SIG-M5 (cell line): ENCODE data around the gene MRPL24.

ENCODE experiments used
- DNase-seq: peaks from one replicate; lab custom pipeline; 2025; lab: John Stamatoyannopoulos, UW

Gene MRPL24

GRCh38 chr1:156743367-156744302 is 2.7 kb upstream of the MRPL24 start:
- DNase-seq: no peak

DNA sequence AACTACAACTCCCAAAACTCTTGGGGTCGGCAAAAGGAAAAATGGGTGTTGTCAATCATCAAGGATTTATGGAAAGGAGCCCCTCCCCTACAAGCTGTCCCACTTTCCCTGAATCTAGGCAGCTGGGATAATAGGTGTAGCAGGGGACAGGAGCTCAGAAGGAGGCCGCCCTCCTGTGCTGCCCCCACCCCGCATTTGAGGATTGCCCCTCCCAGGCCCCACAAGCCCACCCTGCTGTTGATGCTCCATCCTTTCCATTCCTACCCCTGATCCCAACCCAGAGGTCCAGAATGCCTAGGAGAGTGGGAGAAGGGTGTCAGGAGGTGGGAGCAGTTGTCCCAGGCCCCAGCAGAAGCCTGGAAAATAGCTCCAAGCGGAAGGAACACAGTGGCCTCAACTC is 1.9 kb upstream of the MRPL24 start:
- no peak for DNase-seq

- DNase-seq: no peak
Observed at GRCh38 chr1:156742017-156742416, 1.1 kb upstream of the MRPL24 start.

- no peak for DNase-seq
Observed at GRCh38 chr1:156741481-156741983, 644 bp upstream of the MRPL24 start.

DNA sequence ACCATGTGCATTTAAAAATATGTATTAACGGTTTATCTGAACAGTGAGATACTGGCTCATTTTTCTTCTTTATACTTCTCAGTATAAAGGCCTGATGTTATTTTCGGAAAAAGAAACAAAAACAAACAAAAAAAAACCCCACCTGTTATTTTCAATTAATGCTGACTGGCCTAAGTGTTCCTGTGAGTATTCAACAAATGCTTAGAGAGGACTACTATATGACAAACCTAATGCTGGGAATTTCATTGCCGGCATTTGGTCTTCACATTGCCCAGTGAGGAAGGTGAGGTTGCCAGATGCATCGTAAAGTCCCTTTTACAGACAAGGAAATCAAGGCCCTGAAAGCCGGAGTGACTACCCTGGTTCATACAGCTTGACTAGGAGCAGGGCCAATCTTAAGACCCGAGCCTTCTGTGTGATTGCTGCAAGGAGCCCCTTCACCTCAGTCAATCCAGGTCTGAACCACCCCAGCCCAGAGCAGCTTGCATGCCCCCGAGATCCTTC is 599 bp downstream of the MRPL24 start:
- no peak for DNase-seq

DNA sequence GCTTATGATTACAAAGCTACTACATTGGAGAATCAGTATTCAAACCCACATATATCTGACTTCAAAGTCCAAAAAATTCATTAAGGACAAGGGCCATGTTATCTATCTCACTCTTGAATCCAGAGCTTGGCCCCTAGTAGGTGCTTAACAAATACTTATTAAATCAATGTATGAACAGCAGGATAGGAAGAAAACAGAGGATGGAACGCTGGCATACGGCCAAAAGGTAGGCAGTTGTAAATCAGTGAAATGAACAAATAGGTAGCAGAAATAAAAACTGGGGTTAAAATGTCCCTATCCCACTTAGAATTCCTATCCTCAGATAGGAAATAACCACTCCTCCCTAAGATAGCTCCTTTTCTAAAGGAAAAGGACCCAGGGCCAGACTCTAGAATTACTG is 2.0 kb downstream of the MRPL24 start:
- DNase-seq: no peak

- DNase-seq: no peak
Observed at GRCh38 chr1:156738407-156738806, 2.5 kb downstream of the MRPL24 start.

GRCh38 chr1:156733989-156734584 is 6.8 kb downstream of the MRPL24 start:
- DNase-seq: no peak

- DNase-seq: peak; percentile 97
Observed at GRCh38 chr1:156728599-156729462, 12.1 kb downstream of the MRPL24 start, which contains the start of gene ISG20L2. ISG20L2 (minus strand) TSS chr1:156728766; CDS start chr1:156727652, 1,114 bp downstream.

- DNase-seq: no peak
Observed at GRCh38 chr1:156727926-156728598, 12.8 kb downstream of the MRPL24 start, which contains the start of gene METTL25B. METTL25B (plus strand) TSS chr1:156728469; CDS start chr1:156729105, 636 bp downstream.

GRCh38 chr1:156727492-156727891 is 13.4 kb downstream of the MRPL24 start:
- no peak for DNase-seq

- peak; percentile 42 for DNase-seq
Observed at GRCh38 chr1:156726549-156727226, 14.2 kb downstream of the MRPL24 start.

DNA sequence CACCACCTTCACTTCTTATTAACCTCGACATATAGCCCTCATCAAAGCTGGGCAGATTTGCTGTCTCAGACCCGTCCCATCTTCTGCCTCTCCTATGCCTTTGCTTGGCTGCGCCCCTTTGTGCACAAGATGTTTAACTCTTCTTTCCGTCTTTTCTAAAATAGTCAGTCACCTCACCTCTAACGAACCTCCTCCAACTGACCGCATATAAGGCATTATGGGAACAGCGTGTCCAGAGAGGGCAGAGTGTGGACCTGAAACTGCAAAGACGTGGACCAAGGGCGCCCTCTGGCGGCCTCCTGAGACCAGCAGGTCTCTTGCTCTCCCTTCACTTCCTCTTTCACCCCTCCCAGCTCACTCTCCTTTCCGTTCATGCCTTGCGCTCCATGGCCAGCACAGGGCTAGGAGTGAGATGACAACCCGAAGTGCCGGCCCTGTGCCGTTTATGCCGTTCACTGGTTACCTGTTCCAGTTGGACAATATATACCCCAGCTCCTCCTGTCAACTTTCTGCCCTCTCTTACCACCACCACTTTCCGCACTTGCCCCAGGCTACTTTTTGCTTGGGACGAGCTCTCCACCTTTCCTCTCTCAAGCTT is 15.1 kb downstream of the MRPL24 start:
- peak; percentile 88 for DNase-seq

GRCh38 chr1:156721535-156721934 is 19.4 kb downstream of the MRPL24 start:
- DNase-seq: no peak

- DNase-seq: no peak
Observed at GRCh38 chr1:156721131-156721530, 19.8 kb downstream of the MRPL24 start.

DNA sequence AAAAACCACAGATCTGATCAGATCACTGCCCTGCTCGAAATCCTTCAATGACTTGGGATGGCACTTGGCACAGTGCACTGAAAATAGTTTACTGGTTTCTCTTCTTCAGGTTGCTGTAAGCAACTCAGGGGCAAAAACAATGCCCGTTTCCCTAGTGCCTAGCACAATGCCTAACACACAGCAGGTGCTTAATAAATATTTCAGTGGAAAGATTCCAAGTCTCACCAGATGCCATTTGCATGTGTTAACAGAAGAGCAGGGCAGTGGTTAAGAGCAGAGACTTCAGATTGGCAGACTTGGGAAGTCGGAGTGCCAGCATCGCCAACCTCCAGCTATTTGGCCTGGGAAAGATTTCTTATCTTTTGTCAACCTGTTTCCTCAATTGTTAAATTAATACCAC is 23.5 kb downstream of the MRPL24 start:
- no peak for DNase-seq

DNA sequence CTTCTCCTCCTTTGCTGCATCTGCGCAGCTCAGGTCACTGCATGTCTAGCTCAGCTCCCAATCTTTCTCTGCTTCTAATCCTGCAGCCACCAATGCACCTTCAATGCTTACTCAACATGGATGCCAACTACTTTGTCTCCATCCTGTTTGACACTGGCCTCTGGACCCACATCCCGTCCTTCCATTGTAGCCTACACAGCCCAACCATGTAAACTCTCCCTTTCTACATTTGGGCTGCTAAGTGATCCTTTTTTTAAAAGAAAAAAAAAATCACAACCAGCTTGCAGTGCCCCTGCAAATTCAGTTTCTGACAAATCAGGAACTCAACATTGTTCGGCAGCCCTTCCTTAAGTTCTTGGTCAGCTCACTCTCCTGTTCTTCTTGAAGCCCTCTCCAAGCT is 26.1 kb downstream of the MRPL24 start:
- DNase-seq: no peak

- DNase-seq: no peak
Observed at GRCh38 chr1:156712626-156713025, 28.3 kb downstream of the MRPL24 start.

DNA sequence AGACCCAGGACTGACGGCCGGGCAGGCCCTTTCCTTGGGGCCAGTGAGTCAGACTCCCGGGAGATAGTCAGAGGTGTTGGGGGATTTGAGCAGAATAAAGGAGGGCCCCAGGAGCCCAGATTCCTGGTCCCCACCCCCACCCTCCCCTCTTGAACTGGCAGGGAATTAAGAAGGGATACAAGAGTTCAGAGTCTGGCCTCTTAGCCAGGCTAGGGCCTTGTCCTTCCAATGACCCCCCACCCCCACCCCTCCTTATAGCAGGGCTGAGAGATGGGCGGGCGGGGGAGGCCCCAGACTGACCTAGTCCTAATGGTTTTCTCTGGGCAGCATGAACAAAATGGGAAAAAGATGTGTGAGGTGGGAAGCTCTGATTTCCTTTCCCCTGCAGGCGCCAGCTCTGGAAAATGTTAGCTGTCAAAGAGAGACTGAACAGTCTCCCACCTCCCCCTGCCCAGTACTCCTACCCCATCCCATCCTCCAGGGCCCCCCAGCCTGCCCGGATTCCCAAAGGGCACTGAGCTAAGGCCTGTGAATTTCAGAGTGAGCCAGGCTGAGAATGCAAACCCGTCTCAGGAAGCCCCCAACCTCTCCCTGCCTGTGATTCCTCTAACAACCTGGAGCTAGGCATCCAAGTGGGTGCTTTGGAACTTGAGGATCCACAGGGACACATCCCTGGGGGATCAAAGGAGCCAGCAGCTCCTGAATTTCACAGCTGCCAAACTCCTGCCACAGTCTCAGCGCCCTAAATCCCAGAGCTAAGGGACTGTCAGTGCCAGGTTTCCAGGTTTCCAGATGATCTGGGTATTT is 29.7 kb downstream of the MRPL24 start:
- DNase-seq: no peak
